Suprapubic skin (tissue), 4 donors: ENCODE measurements around the gene TK2. TPM values are rescaled to one million over a fixed set of nuclear protein-coding genes. Genes with fewer than 3 reads are reported as not detected.

Experiments used
- DNase-seq, 2 donors: peaks; one replicate each; pipeline ENCODE4 v3.0.0-alpha.2; 2019; ENCODE audit warnings: low spot score in 2 of 2
- H3K27ac ChIP-seq: fragments of 200-600 bp; sonication (generic); one replicate; pipeline ENCODE4 v1.5.1; 2019
- H3K27me3 ChIP-seq: fragments of 200-600 bp; sonication (generic); one replicate; pipeline ENCODE4 v1.5.1; 2019
- H3K36me3 ChIP-seq: fragments of 200-600 bp; sonication (generic); one replicate; pipeline ENCODE4 v1.5.1; 2019
- H3K4me1 ChIP-seq: fragments of 200-600 bp; sonication (generic); one replicate; pipeline ENCODE4 v1.5.1; 2019
- H3K4me3 ChIP-seq: fragments of 200-600 bp; sonication (generic); one replicate; pipeline ENCODE4 v1.5.1; 2019; ENCODE audit warnings: mild to moderate bottlenecking
- H3K9me3 ChIP-seq: fragments of 200-600 bp; sonication (generic); one replicate; pipeline ENCODE4 v1.5.1; 2019
- CTCF ChIP-seq, 2 donors: fragments of 200-600 bp in 1 of 2; fragments of 450-650 bp in 1 of 2; sonication (generic) in 1 of 2; IDR thresholded peaks; one replicate each; pipeline ENCODE4 v1.5.1; 2016 to 2019; ENCODE audit warnings: antibody characterized with exemption in 2 of 2, mild to moderate bottlenecking in 1 of 2, moderate library complexity in 1 of 2
- EP300 ChIP-seq: sonication (generic); formaldehyde crosslinking; IDR thresholded peaks from one replicate; pipeline ENCODE4 v1.6.1; 2017; ENCODE audit warnings: antibody characterized with exemption
- POLR2A ChIP-seq, 2 donors: fragments of 450-650 bp; IDR thresholded peaks; one replicate each; pipeline ENCODE4 v1.6.1; 2017; ENCODE audit warnings: antibody characterized with exemption in 2 of 2, mild to moderate bottlenecking in 2 of 2, moderate library complexity in 2 of 2
- POLR2AphosphoS5 ChIP-seq, 3 donors: sonication (generic); formaldehyde crosslinking; IDR thresholded peaks; one replicate each; pipeline ENCODE4 v1.6.1; 2017; ENCODE audit warnings: antibody characterized with exemption in 3 of 3
- WGBS: methylation state at CpG from one replicate; pipeline ENCODE4 v1.1.5; 2018; 5-methylcytosine and 5-hydroxymethylcytosine counted together
- total RNA-seq, 4 donors: library from RNA; depleted of rRNA; stranded (reverse); fragments of >200 nt; gene quantifications; one replicate each; pipeline ENCODE4 v1.1.0, GENCODE V29; 2016

Gene TK2
- total RNA-seq, 4 donors from 2014 or later = 13.6 to 27.0 (median 19.7) TPM

GRCh38 chr16:66566051-66566901, 16.4 kb upstream of the TK2 start, which contains the start of gene CMTM1:
Gene CMTM1, plus strand, starts transcription at chr16:66566439. Its CDS starts 75 bp downstream, at chr16:66566514.
- 90% methylated on average over 30 of the region's 54 CpGs for WGBS
- Histone ChIP-seq H3K27me3 (no peaks in the 10 kb centered on the region), H3K36me3 (peaks cover 25% of the 10 kb centered on the region), H3K4me1 (peaks cover 11% of the 10 kb centered on the region), H3K9me3 (no peaks in the 10 kb centered on the region), H3K4me3 (no peak within 1 kb of the TSS), H3K27ac (no peak within 1 kb of the TSS)
- TF ChIP-seq POLR2AphosphoS5 (IDR thresholded peaks at IDR 0.05) = no peak
- no peak for TF ChIP-seq POLR2A (IDR thresholded peaks at IDR 0.05)
- TF ChIP-seq CTCF (IDR thresholded peaks at IDR 0.05) = no peak
- TF ChIP-seq EP300 = no peak
- DNase-seq = no peak

- TF ChIP-seq CTCF (IDR thresholded peaks at IDR 0.05) = no peak
- no peak for TF ChIP-seq POLR2A (IDR thresholded peaks at IDR 0.05)
- no peak for TF ChIP-seq EP300
- TF ChIP-seq POLR2AphosphoS5 (IDR thresholded peaks at IDR 0.05) = no peak
- no peak overlapping the region for H3K4me3 ChIP-seq
- H3K9me3 ChIP-seq = no peaks in the 10 kb centered on the region
- H3K4me1 ChIP-seq = no peaks in the 10 kb centered on the region
- DNase-seq = no peak
- 80% methylated on average over 2 of the region's 2 CpGs for WGBS
- no peak overlapping the region for H3K27ac ChIP-seq
- no peaks in the 10 kb centered on the region for H3K27me3 ChIP-seq
- peaks cover 25% of the 10 kb centered on the region for H3K36me3 ChIP-seq
These were observed 13.8 kb upstream of the TK2 start for GRCh38 chr16:66563574-66564334.

GRCh38 chr16:66562986-66563385, 13.1 kb upstream of the TK2 start:
- no peak overlapping the region for H3K4me3 ChIP-seq
- 95% methylated on average over 2 of the region's 2 CpGs for WGBS
- H3K36me3 ChIP-seq = peaks cover 25% of the 10 kb centered on the region
- no peak for DNase-seq
- H3K9me3 ChIP-seq = no peaks in the 10 kb centered on the region
- H3K4me1 ChIP-seq = no peaks in the 10 kb centered on the region
- no peak for TF ChIP-seq EP300
- TF ChIP-seq POLR2A (IDR thresholded peaks at IDR 0.05) = no peak
- TF ChIP-seq POLR2AphosphoS5 (IDR thresholded peaks at IDR 0.05) = no peak
- TF ChIP-seq CTCF (IDR thresholded peaks at IDR 0.05) = no peak
- no peak overlapping the region for H3K27ac ChIP-seq
- H3K27me3 ChIP-seq = no peaks in the 10 kb centered on the region

- peaks cover 26% of the 10 kb centered on the region for H3K36me3 ChIP-seq
- H3K27ac ChIP-seq = no peak overlapping the region
- no peak for DNase-seq
- H3K4me3 ChIP-seq = no peak overlapping the region
- WGBS = 85% methylated on average over 1 of the region's 1 CpG
- H3K9me3 ChIP-seq = no peaks in the 10 kb centered on the region
- H3K4me1 ChIP-seq = no peaks in the 10 kb centered on the region
- TF ChIP-seq CTCF (IDR thresholded peaks at IDR 0.05) (no peak), POLR2A (IDR thresholded peaks at IDR 0.05) (no peak), POLR2AphosphoS5 (IDR thresholded peaks at IDR 0.05) (no peak), EP300 (no peak)
- no peaks in the 10 kb centered on the region for H3K27me3 ChIP-seq
These were observed 12.5 kb upstream of the TK2 start for GRCh38 chr16:66562409-66562808.
